Loucy (cell line): ENCODE measurements around the gene DCST1.

Experiments used
- H2AFZ ChIP-seq: fragments of 200-600 bp; sonication (generic); 2 replicates; pipeline ENCODE4 v1.6.0; 2016; ENCODE audit warnings: antibody characterized with exemption, mild to moderate bottlenecking, low read length, moderate library complexity
- H3F3A ChIP-seq: fragments of 200-600 bp; 2 replicates; pipeline ENCODE4 v1.6.0; 2016; ENCODE audit warnings: antibody characterized with exemption, low read depth, mild to moderate bottlenecking
- H3K27me3 ChIP-seq: fragments of 200-600 bp; sonication (generic); 2 replicates; pipeline ENCODE4 v1.6.1; 2014; ENCODE audit warnings: low read length, mild to moderate bottlenecking; ENCODE audit not compliant: insufficient read depth, poor library complexity, severe bottlenecking
- H3K36me3 ChIP-seq: fragments of 200-600 bp; sonication (generic); 2 replicates; pipeline ENCODE4 v1.6.1; 2016; ENCODE audit warnings: low read length; ENCODE audit not compliant: insufficient read depth
- H3K4me1 ChIP-seq: fragments of 200-600 bp; sonication (generic); 2 replicates; pipeline ENCODE4 v1.5.1; 2014; ENCODE audit warnings: low read length, mild to moderate bottlenecking; ENCODE audit not compliant: insufficient read depth, poor library complexity, severe bottlenecking
- H3K4me2 ChIP-seq: fragments of 200-600 bp; sonication (generic); 2 replicates; pipeline ENCODE4 v1.6.0; 2014; ENCODE audit warnings: antibody characterized with exemption, low read length, low read depth, mild to moderate bottlenecking; ENCODE audit not compliant: poor library complexity, severe bottlenecking
- H3K4me3 ChIP-seq: fragments of 200-600 bp; sonication (generic); 2 replicates; pipeline ENCODE4 v1.5.1; 2014; ENCODE audit warnings: low read length, mild to moderate bottlenecking, mixed read lengths; ENCODE audit not compliant: poor library complexity, severe bottlenecking
- H3K79me2 ChIP-seq: fragments of 200-600 bp; sonication (generic); 2 replicates; pipeline ENCODE4 v1.6.1; 2014; ENCODE audit warnings: low read length; ENCODE audit not compliant: insufficient read depth
- H3K9ac ChIP-seq: fragments of 200-600 bp; sonication (generic); 2 replicates; pipeline ENCODE4 v1.6.0; 2014; ENCODE audit warnings: mild to moderate bottlenecking, low read depth, low read length, moderate library complexity; ENCODE audit not compliant: poor library complexity, severe bottlenecking
- H3K9me2 ChIP-seq: fragments of 200-600 bp; sonication (generic); replicated peaks from 2 replicates; pipeline ENCODE4 v1.6.1; 2016; ENCODE audit warnings: low read depth, low read length, mixed read lengths
- H3K9me3 ChIP-seq: fragments of 200-600 bp; sonication (generic); 2 replicates; pipeline ENCODE4 v1.6.1; 2014; ENCODE audit warnings: mild to moderate bottlenecking, antibody characterized with exemption, low read length, low read depth; ENCODE audit not compliant: insufficient read depth
- H4K20me1 ChIP-seq: fragments of 200-600 bp; sonication (generic); 2 replicates; pipeline ENCODE4 v1.6.0; 2014; ENCODE audit warnings: antibody characterized with exemption, low read length, mild to moderate bottlenecking; ENCODE audit not compliant: insufficient read depth, poor library complexity, severe bottlenecking
- CTCF ChIP-seq: fragments of 200-600 bp; sonication (generic); conservative IDR thresholded peaks from 2 replicates; pipeline ENCODE4 v1.5.1; 2014; ENCODE audit warnings: mild to moderate bottlenecking, antibody characterized with exemption, low read length
- EZH2phosphoT487 ChIP-seq: fragments of 200-600 bp; IDR thresholded peaks from 2 replicates; pipeline ENCODE4 v1.6.1; 2018; ENCODE audit warnings: antibody characterized with exemption, mild to moderate bottlenecking, moderate library complexity, borderline replicate concordance

Gene DCST1

GRCh38 chr1:155081472-155082300 is 48.1 kb downstream of the DCST1 start:
- peak overlapping the region; percentile 77 for H3K4me3 ChIP-seq
- no peak for TF ChIP-seq CTCF
- no peak for TF ChIP-seq EZH2phosphoT487
- H4K20me1 ChIP-seq: peaks cover 5% of the 10 kb centered on the region
- peak overlapping the region; percentile 92 for H3K4me2 ChIP-seq
- peak overlapping the region; percentile 18 for H3K9ac ChIP-seq
- H3K9me3 ChIP-seq: no peaks in the 10 kb centered on the region
- no peaks in the 10 kb centered on the region for H3K27me3 ChIP-seq
- peaks cover 11% of the 10 kb centered on the region; the same call in 1 of the 2 replicates for H3F3A ChIP-seq
- H3K9me2 ChIP-seq: no peaks in the 10 kb centered on the region
- peaks cover 6% of the 10 kb centered on the region; the same call in 1 of the 2 replicates for H3K79me2 ChIP-seq
- no peaks in the 10 kb centered on the region for H3K36me3 ChIP-seq
- H2AFZ ChIP-seq: no peak overlapping the region
- H3K4me1 ChIP-seq: peaks cover 52% of the 10 kb centered on the region

- Histone ChIP-seq H3K36me3 (no peaks in the 10 kb centered on the region), H3F3A (peaks cover 11% of the 10 kb centered on the region; the same call in 1 of the 2 replicates), H3K27me3 (no peaks in the 10 kb centered on the region), H2AFZ (no peak overlapping the region), H3K4me3 (no peak overlapping the region), H4K20me1 (peaks cover 5% of the 10 kb centered on the region), H3K9me3 (no peaks in the 10 kb centered on the region), H3K4me1 (peaks cover 50% of the 10 kb centered on the region), H3K9me2 (no peaks in the 10 kb centered on the region), H3K4me2 (no peak overlapping the region), H3K9ac (no peak overlapping the region), H3K79me2 (peaks cover 9% of the 10 kb centered on the region; the same call in 1 of the 2 replicates)
- TF ChIP-seq CTCF (no peak), EZH2phosphoT487 (no peak)
These were observed 48.9 kb downstream of the DCST1 start for GRCh38 chr1:155082301-155083051.

- Histone ChIP-seq H3F3A (peaks cover 13% of the 10 kb centered on the region; the same call in 1 of the 2 replicates), H3K79me2 (peaks cover 9% of the 10 kb centered on the region; the same call in 1 of the 2 replicates), H3K4me1 (peaks cover 46% of the 10 kb centered on the region), H3K36me3 (no peaks in the 10 kb centered on the region), H3K9me3 (no peaks in the 10 kb centered on the region), H2AFZ (no peak overlapping the region), H3K9ac (no peak overlapping the region), H3K27me3 (no peaks in the 10 kb centered on the region), H3K9me2 (no peaks in the 10 kb centered on the region), H3K4me3 (no peak overlapping the region), H4K20me1 (peaks cover 5% of the 10 kb centered on the region), H3K4me2 (no peak overlapping the region)
- TF ChIP-seq CTCF: no peak
- no peak for TF ChIP-seq EZH2phosphoT487
These were observed 49.5 kb downstream of the DCST1 start for GRCh38 chr1:155083052-155083541.
